ENCODE results near the gene PER2.

- TF ChIP-seq POLR2A (IDR thresholded peaks at IDR 0.05): no peak
- TF ChIP-seq, protein P1, sequence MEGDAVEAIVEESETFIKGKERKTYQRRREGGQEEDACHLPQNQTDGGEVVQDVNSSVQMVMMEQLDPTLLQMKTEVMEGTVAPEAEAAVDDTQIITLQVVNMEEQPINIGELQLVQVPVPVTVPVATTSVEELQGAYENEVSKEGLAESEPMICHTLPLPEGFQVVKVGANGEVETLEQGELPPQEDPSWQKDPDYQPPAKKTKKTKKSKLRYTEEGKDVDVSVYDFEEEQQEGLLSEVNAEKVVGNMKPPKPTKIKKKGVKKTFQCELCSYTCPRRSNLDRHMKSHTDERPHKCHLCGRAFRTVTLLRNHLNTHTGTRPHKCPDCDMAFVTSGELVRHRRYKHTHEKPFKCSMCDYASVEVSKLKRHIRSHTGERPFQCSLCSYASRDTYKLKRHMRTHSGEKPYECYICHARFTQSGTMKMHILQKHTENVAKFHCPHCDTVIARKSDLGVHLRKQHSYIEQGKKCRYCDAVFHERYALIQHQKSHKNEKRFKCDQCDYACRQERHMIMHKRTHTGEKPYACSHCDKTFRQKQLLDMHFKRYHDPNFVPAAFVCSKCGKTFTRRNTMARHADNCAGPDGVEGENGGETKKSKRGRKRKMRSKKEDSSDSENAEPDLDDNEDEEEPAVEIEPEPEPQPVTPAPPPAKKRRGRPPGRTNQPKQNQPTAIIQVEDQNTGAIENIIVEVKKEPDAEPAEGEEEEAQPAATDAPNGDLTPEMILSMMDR (IDR thresholded peaks at IDR 0.05): no peak
These were observed 38.5 kb upstream of the PER2 start for GRCh38 chr2:238326801-238327365.
